HG03060 (cell line): Measurements from ENCODE around the gene DCHS1.
A peak's percentile ranks its signal among the peaks of the same experiment; 100 is the strongest.
"Not testable (repeated sequence)": the region's sequence is repeated elsewhere in the genome, so short reads cannot be mapped to it uniquely, and the experiment has no call there.

ENCODE experiments used
- ATAC-seq: cut with Tn5 transposase; IDR thresholded peaks from one replicate; pipeline ENCODE4 v1.9.1; 2021; ENCODE audit warnings: low read depth, moderate number of reproducible peaks; ENCODE audit not compliant: unreplicated experiment

Gene DCHS1

GRCh38 chr11:6655790-6656583 lies at the start of gene DCHS1:
DCHS1 (minus strand) TSS chr11:6655809; CDS start chr11:6641613, 14,196 bp downstream.
- no peak for ATAC-seq

GRCh38 chr11:6703247-6704063 lies 47.8 kb upstream of the DCHS1 start:
- no peak for ATAC-seq

GRCh38 chr11:6701955-6702354 lies 46.3 kb upstream of the DCHS1 start:
- ATAC-seq = not testable (repeated sequence)

GRCh38 chr11:6695377-6695776 lies 39.8 kb upstream of the DCHS1 start:
- ATAC-seq = no peak

GRCh38 chr11:6694229-6694535 lies 38.6 kb upstream of the DCHS1 start:
- no peak for ATAC-seq

- ATAC-seq = no peak
These were observed 38.0 kb upstream of the DCHS1 start for GRCh38 chr11:6693342-6694228.

- no peak for ATAC-seq
These were observed 36.5 kb upstream of the DCHS1 start for GRCh38 chr11:6692128-6692527.

GRCh38 chr11:6690431-6691132 lies 35.0 kb upstream of the DCHS1 start:
- ATAC-seq = not testable (repeated sequence)

- no peak for ATAC-seq
These were observed 32.3 kb upstream of the DCHS1 start for GRCh38 chr11:6687876-6688275.

- no peak for ATAC-seq
These were observed 30.4 kb upstream of the DCHS1 start for GRCh38 chr11:6686006-6686405.

GRCh38 chr11:6684068-6684467 lies 28.5 kb upstream of the DCHS1 start:
- not testable (repeated sequence) for ATAC-seq

GRCh38 chr11:6682936-6683861 lies 27.6 kb upstream of the DCHS1 start, which contains the start of gene MRPL17:
MRPL17 (minus strand) TSS chr11:6683340; CDS start chr11:6683296, 44 bp downstream.
- ATAC-seq = peak; percentile 86

- no peak for ATAC-seq
These were observed 27.0 kb upstream of the DCHS1 start for GRCh38 chr11:6682591-6682935.

- no peak for ATAC-seq
These were observed 26.3 kb upstream of the DCHS1 start for GRCh38 chr11:6681949-6682348.

- no peak for ATAC-seq
These were observed 25.9 kb upstream of the DCHS1 start for GRCh38 chr11:6681505-6681904.

GRCh38 chr11:6677018-6677417 lies 21.4 kb upstream of the DCHS1 start:
- no peak for ATAC-seq

GRCh38 chr11:6674862-6675261 lies 19.3 kb upstream of the DCHS1 start:
- no peak for ATAC-seq

GRCh38 chr11:6674219-6674597 lies 18.6 kb upstream of the DCHS1 start:
- ATAC-seq = no peak

- no peak for ATAC-seq
These were observed 18.1 kb upstream of the DCHS1 start for GRCh38 chr11:6673523-6674218.
